Lung (tissue), 12 donors: Measurements from ENCODE around the gene VIPR1. TPM values are rescaled to one million over a fixed set of nuclear protein-coding genes. Genes with fewer than 3 reads are reported as not detected.

Source experiments
- ATAC-seq: fragments of 200-7000 bp; cut with Tn5 transposase; one replicate; pipeline ENCODE4 v1.9.1; 2020; ENCODE audit warnings: moderate number of reproducible peaks; ENCODE audit not compliant: insufficient read depth, low FRiP score
- DNase-seq, 3 donors: peaks; one replicate each; pipeline ENCODE4 v3.0.0-alpha.2; 2013 to 2017
- H3K27ac ChIP-seq, 2 donors: one replicate each; pipeline ENCODE4 v1.5.1; 2013; ENCODE audit warnings: mild to moderate bottlenecking in 2 of 2, moderate library complexity in 2 of 2, control low read depth in 1 of 2, inconsistent platforms in 1 of 2, low read depth in 1 of 2, low read length in 1 of 2
- H3K27me3 ChIP-seq, 3 donors: one replicate each; pipeline ENCODE4 v1.5.1; 2013; ENCODE audit warnings: low read length in 2 of 3; ENCODE audit not compliant: control insufficient read depth in 3 of 3, insufficient read depth in 3 of 3
- H3K36me3 ChIP-seq, 4 donors: one replicate each; pipeline ENCODE4 v1.5.1; 2013; ENCODE audit warnings: low read length in 4 of 4, mild to moderate bottlenecking in 1 of 4, moderate library complexity in 1 of 4; ENCODE audit not compliant: control insufficient read depth in 4 of 4, insufficient read depth in 4 of 4
- H3K4me1 ChIP-seq, 5 donors: one replicate each; pipeline ENCODE4 v1.5.1; 2013; ENCODE audit warnings: low read length in 5 of 5, mild to moderate bottlenecking in 2 of 5, moderate library complexity in 1 of 5; ENCODE audit not compliant: control insufficient read depth in 5 of 5, insufficient read depth in 5 of 5
- H3K4me3 ChIP-seq: one replicate; pipeline ENCODE4 v1.5.1; 2013; ENCODE audit warnings: mild to moderate bottlenecking, control low read depth, moderate library complexity
- H3K9ac ChIP-seq, 2 donors: one replicate each; pipeline ENCODE4 v1.5.1; 2013; ENCODE audit warnings: low read length in 2 of 2, control low read depth in 1 of 2; ENCODE audit not compliant: insufficient read depth in 1 of 2
- H3K9me3 ChIP-seq, 4 donors: one replicate each; pipeline ENCODE4 v1.5.1; 2013; ENCODE audit warnings: low read length in 3 of 4, mild to moderate bottlenecking in 1 of 4, moderate library complexity in 1 of 4; ENCODE audit not compliant: control insufficient read depth in 4 of 4, insufficient read depth in 3 of 4
- WGBS, 2 donors: extraction: QIAGEN DNeasy Blood & Tissue Kit; methylation state at CpG; one replicate each; pipeline ENCODE4 v1.1.7; 2013; 5-methylcytosine and 5-hydroxymethylcytosine counted together
- polyA plus RNA-seq, 2 donors: library from polyadenylated mRNA; stranded (reverse); fragments of 200-250 nt; gene quantifications; one replicate each; pipeline ENCODE4 v1.2.1, GENCODE V29; 2013
- total RNA-seq, 2 donors: library from RNA; depleted of rRNA in 1 of 2; stranded (reverse); fragments of >200 nt in 1 of 2; gene quantifications; one replicate each; pipeline ENCODE4 v1.2.1, GENCODE V29; 2014 to 2021
- TF ChIP-seq, protein P1 (sequence below): IDR thresholded peaks from 2 replicates; pipeline ENCODE4 v1.5.1; 2012; ENCODE audit warnings: mild to moderate bottlenecking; ENCODE audit errors: control extremely low read depth, extremely low read depth
- donor health status: control.
- donor health status: control.
- donor health status: Bipolar disorder and iron deficiency.
- donor health status: healthy.
- donor health status: DM: yes; HTN: yes; CAD: no.

The VIPR1 gene
- total and polyA plus RNA-seq, 4 donors = 24.8 to 89.8 (median 65.0) TPM

- H3K9ac ChIP-seq = no peak overlapping the region
- DNase-seq = no peak
- no peaks in the 10 kb centered on the region for H3K27me3 ChIP-seq
- peaks cover 0 to 17% (median 0%) of the 10 kb centered on the region in 5 donors for H3K4me1 ChIP-seq
- no peak for ATAC-seq
- no peaks in the 10 kb centered on the region for H3K9me3 ChIP-seq
- no peak overlapping the region for H3K4me3 ChIP-seq
- 82 to 85% methylated on average over 4 of the region's 4 CpGs for WGBS, 2 donors
- TF ChIP-seq, protein P1, sequence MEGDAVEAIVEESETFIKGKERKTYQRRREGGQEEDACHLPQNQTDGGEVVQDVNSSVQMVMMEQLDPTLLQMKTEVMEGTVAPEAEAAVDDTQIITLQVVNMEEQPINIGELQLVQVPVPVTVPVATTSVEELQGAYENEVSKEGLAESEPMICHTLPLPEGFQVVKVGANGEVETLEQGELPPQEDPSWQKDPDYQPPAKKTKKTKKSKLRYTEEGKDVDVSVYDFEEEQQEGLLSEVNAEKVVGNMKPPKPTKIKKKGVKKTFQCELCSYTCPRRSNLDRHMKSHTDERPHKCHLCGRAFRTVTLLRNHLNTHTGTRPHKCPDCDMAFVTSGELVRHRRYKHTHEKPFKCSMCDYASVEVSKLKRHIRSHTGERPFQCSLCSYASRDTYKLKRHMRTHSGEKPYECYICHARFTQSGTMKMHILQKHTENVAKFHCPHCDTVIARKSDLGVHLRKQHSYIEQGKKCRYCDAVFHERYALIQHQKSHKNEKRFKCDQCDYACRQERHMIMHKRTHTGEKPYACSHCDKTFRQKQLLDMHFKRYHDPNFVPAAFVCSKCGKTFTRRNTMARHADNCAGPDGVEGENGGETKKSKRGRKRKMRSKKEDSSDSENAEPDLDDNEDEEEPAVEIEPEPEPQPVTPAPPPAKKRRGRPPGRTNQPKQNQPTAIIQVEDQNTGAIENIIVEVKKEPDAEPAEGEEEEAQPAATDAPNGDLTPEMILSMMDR = no peak
- peaks cover 0 to 26% (median 0%) of the 10 kb centered on the region in 4 donors for H3K36me3 ChIP-seq
- peak overlapping the region in 1 of 2 donors; percentile 30 for H3K27ac ChIP-seq
These were observed 22.8 kb downstream of the VIPR1 start for GRCh38 chr3:42525212-42525611.

DNA sequence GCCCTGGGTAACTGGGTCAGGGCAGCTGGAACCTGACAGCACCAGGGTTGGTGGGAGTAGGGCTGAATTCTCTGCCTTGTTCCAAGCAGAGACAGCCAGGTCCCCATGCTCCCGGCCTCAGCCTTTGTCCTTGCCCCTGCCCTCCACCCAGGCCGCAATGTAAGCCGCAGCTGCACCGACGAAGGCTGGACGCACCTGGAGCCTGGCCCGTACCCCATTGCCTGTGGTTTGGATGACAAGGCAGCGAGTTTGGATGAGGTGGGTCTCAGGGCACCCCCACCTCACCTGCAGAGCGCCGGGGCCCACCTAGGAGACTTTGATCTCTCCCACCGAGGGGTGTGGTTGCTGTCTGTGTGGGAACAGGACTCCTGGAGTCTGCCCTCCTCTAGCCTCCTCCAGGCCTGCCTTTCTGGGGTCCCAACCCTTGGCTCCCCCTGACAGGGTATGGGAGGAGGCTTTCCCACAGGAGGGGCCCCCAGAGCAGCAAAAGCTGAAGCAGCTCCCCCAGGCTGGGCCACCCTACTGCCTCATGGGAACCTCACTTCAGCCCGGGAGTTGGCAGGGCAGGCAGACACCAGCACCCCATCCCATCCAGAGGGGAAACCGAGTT, 23.4 kb downstream of the VIPR1 start:
- Histone ChIP-seq H3K4me1 (peaks cover 0 to 21% (median 0%) of the 10 kb centered on the region in 5 donors), H3K4me3 (no peak overlapping the region), H3K27me3 (no peaks in the 10 kb centered on the region), H3K9me3 (no peaks in the 10 kb centered on the region), H3K9ac (no peak overlapping the region), H3K36me3 (peaks cover 0 to 27% (median 0%) of the 10 kb centered on the region in 4 donors), H3K27ac (peak overlapping the region in 1 of 2 donors; percentile 30)
- DNase-seq (no peak), ATAC-seq (no peak)
- WGBS, 2 donors = 89 to 91% methylated on average over 13 of the region's 13 CpGs
- TF ChIP-seq, protein P1 = no peak

- TF ChIP-seq, protein P1 = no peak
- H3K27ac ChIP-seq = peak overlapping the region in 1 of 2 donors; percentile 11
- no peak overlapping the region for H3K9ac ChIP-seq
- H3K36me3 ChIP-seq = peaks cover 0 to 28% (median 0%) of the 10 kb centered on the region in 4 donors
- WGBS, 2 donors = 63 to 68% methylated on average over 15 of the region's 15 CpGs
- H3K4me3 ChIP-seq = no peak overlapping the region
- ATAC-seq (no peak), DNase-seq (no peak)
- no peaks in the 10 kb centered on the region for H3K9me3 ChIP-seq
- H3K27me3 ChIP-seq = no peaks in the 10 kb centered on the region
- H3K4me1 ChIP-seq = peaks cover 0 to 26% (median 0%) of the 10 kb centered on the region in 5 donors
These were observed 24.3 kb downstream of the VIPR1 start for GRCh38 chr3:42526616-42527367.
